DMS53 (cell line): ENCODE data around the gene ZNF184.

Source experiments
- DNase-seq: peaks from one replicate; lab custom pipeline; 2025; lab: John Stamatoyannopoulos, UW

Gene ZNF184

DNA sequence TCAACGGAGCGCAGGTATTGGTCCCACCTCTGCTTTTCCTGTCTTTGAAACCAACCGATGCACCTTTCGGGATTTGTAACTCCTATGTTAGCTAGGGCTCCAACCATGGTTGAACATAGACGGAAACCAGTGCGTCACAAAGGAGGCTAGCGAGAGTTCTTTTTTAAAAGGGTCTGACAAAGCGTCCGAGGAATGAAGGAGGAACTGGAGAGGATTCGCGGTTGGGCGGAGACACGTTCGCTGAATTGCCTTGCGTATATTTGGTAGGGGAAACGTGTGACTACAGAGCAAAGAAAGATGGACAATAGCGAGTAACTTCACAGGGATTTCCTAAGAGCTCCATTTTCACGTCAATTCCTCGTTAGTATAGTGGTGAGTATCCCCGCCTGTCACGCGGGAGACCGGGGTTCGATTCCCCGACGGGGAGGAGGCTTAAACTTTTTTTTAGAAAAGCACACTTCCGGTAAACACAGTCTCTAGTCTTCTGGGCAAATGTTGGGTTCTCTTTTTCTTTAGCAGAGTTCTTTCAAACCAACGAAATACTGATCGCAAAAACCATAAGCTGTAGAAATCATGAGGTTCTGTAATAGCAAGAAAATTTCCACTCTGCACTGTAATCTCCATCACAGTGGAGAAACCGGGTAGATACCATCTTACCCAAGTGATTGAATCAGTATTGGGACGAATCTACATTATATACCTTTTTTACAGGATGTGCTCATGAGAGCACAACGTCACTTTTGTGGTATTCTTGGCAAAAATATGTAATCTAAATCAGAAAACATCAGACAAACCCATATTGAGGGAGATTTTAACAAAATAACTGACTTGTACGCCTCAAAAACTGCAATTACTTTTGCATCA is 6.6 kb upstream of the ZNF184 start:
- peak; percentile 91 for DNase-seq

DNA sequence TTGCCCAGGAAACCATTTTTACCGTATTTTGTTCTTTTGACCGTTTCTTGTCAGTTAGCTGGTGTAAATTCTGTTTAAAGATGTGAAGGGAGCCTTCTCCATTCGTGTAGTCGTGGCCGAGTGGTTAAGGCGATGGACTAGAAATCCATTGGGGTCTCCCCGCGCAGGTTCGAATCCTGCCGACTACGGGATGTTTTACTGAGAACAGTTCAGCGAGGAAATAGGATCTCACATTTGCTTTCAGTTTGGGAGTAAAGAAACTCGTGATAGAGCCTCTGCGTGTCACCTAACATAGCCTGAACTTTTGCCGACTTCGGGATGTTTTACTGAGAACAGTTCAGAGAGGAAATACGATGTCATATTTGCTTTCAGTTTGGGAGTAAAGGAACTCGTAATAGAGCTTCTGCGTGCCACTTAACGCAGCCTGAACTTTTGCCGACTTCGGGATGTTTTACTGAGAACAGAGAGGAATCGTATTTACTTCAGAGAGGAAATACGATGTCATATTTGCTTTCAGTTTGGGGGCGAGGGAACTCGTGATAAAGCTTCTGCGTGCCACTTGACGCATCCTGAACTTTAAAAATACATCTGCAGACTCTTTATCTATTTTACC is 5.9 kb upstream of the ZNF184 start:
- DNase-seq: peak; percentile 90

DNA sequence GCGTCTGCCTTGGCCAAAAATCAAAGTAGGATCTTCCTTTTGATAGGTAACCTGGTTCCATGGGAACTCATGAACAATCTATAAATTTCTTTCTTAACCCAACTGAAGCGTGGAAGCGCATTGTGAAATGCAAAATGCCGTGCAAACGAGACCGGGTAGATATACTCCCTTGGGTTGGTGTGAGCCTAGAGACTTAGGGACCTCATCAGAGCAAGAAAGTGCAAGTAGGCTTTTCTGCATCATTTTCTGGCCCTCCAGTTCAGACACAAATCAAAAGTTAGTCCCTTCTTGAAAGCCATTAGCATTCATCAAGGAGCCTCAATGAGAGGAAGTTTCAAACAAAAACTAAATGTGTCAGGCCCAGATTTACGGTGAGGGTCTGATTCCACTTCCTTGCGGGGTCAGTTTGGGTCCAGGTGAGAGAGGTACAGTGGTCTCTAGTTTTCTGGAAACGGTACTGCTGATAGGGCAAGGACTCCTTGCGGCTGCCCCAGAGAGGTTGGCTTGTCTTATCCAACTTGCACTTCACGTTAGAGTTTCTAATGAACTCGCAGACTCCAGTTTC is 5.3 kb upstream of the ZNF184 start:
- peak; percentile 49 for DNase-seq

- no peak for DNase-seq
Measured at GRCh38 chr6:27477318-27478013, 4.6 kb upstream of the ZNF184 start.

- DNase-seq: no peak
Measured at GRCh38 chr6:27476090-27476489, 3.2 kb upstream of the ZNF184 start.

DNA sequence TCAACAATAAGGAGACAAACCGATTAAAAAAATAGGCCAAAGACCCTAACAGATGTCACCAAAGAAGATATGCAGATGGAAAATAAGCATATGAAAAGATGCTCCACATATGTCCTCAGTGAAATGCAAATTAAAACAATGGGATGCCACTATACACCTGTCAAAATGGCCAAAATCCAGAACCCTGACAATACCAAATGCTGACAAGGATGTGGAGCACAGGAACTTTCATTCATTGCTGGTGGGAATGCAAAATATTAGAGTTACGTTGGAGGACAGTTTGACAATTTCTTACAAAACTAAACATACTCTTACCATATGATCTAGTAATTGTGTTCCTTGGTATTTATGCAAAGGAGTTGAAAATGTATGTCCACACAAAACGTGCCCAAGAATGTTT is 1.8 kb upstream of the ZNF184 start:
- DNase-seq: no peak

- DNase-seq: peak; percentile 31
Measured at GRCh38 chr6:27474172-27474465, 1.2 kb upstream of the ZNF184 start.

DNA sequence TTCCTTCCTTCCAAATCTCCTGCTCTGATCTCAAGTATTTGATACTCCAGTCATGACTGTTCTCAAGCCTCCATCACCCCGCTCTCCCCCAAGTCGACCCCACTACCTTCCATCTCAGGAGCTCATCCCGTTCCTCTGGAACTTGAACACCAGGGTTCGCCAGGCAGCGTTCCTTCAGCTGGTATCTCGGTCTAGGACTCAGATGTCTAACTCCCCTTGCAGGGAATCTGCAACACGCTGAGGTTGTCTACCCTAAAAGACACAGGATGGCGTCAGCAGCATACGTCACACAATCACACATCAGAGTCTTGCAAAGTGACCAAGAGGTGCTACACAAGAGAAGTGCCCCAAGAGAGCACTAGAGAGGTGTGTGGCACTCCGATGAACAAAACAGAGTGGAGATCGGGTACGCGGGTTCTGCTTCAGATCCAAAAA is 706 bp downstream of the ZNF184 start:
- DNase-seq: peak; percentile 87

GRCh38 chr6:27471365-27472115 is 1.4 kb downstream of the ZNF184 start:
- no peak for DNase-seq

GRCh38 chr6:27470023-27470422 is 2.9 kb downstream of the ZNF184 start:
- no peak for DNase-seq

DNA sequence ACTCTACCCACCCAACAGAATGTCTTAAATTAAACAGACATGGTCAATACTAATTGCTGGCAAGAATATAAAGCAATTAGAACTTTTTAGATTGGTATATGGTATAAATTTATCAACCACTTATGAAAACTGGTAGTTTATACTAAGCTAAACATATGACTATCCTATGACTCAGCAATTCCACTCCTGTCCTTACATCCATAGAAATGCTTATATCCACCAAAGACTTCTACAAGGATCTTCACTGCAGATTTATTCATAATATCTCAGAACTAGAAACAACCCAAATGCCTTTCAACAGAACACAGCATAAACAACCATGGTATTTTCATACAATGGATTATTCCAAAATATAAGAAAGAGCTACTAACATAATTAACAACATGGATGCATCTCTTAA is 4.6 kb downstream of the ZNF184 start:
- no peak for DNase-seq

GRCh38 chr6:27452496-27452897 is 20.4 kb downstream of the ZNF184 start:
- DNase-seq: peak; percentile 38

- peak; percentile 14 for DNase-seq
Measured at GRCh38 chr6:27451660-27452390, 21.1 kb downstream of the ZNF184 start.

GRCh38 chr6:27448456-27448855 is 24.4 kb downstream of the ZNF184 start:
- no peak for DNase-seq

DNA sequence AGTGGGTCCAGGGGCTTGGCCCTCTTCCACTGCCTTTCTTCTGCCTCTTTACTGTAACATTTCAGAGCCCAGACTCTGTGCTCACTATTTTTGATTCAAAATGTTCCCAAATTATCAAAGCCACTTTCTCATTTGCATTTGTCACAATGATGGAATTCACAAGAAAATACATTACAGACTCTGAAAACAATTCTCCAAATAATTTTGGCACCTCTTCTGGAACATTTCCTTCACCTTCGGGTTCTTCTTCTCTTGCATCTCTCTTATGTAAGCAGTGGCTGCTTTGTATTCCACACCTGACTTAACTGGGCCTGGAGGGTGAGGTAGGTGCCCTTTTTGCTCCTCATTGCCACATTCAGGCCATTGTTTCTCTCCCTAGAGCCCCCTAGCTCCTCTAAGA is 30.0 kb downstream of the ZNF184 start:
- DNase-seq: no peak

DNA sequence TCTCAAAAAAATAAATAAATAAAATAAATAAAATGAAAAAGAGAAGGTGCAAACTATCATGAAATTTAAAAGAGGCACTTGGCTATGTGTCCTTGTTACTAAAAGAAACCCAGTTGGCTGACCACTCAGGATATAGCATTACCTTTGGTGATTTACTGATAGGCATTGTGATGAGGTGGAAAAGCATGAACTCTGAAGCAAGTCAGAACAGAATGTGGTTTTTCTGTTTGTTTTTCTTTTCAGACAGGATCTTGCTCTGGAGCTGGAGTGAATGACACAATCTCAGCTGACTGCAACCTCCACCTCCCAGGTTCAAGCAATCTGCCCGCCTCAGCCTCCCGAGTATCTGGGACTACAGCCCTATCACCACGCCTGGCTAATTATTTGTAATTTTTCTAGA is 31.9 kb downstream of the ZNF184 start:
- no peak for DNase-seq

- DNase-seq: no peak
Measured at GRCh38 chr6:27439371-27439770, 33.5 kb downstream of the ZNF184 start.

GRCh38 chr6:27433714-27434113 is 39.2 kb downstream of the ZNF184 start:
- DNase-seq: no peak

- DNase-seq: no peak
Measured at GRCh38 chr6:27428966-27429365, 43.9 kb downstream of the ZNF184 start.

- DNase-seq: no peak
Measured at GRCh38 chr6:27428502-27428901, 44.4 kb downstream of the ZNF184 start.

GRCh38 chr6:27426045-27426620 is 46.8 kb downstream of the ZNF184 start:
- DNase-seq: peak; percentile 47
